ENCODE measurements around the gene HSF5. TPM values are rescaled to one million over a fixed set of nuclear protein-coding genes. Genes with fewer than 3 reads are reported as not detected.
A peak's percentile ranks its signal among the peaks of the same experiment; 100 is the strongest.

HSF5 gene
- total RNA-seq, 2 donors from 2014 or later, result 2.9 to 3.3 TPM

- no peak for ATAC-seq (replicated peaks in 1 of 2)
- H3K9me3 Mint-ChIP-seq, result no peaks in the 10 kb centered on the region
- no peaks in the 10 kb centered on the region for H3K36me3 Mint-ChIP-seq (ENCODE audit: insufficient read depth in 2 of 2)
- peak overlapping the region; percentile 14 for H3K27ac Mint-ChIP-seq
- no peaks in the 10 kb centered on the region for H3K27me3 Mint-ChIP-seq (ENCODE audit: low read depth)
- H3K4me1 Mint-ChIP-seq (ENCODE audit: low read depth), result peaks cover 67% of the 10 kb centered on the region
- no peak for DNase-seq
- no peak overlapping the region for H3K4me3 Mint-ChIP-seq
Measured at GRCh38 chr17:58380207-58381123, 107.7 kb downstream of the HSF5 start.

- no peaks in the 10 kb centered on the region for H3K36me3 Mint-ChIP-seq (ENCODE audit: insufficient read depth in 2 of 2)
- DNase-seq (no peak), ATAC-seq (replicated peaks in 1 of 2) (no peak)
- no peak overlapping the region for H3K27ac Mint-ChIP-seq
- peaks cover 61% of the 10 kb centered on the region for H3K4me1 Mint-ChIP-seq (ENCODE audit: low read depth)
- no peaks in the 10 kb centered on the region for H3K27me3 Mint-ChIP-seq (ENCODE audit: low read depth)
- no peaks in the 10 kb centered on the region for H3K9me3 Mint-ChIP-seq
- peak overlapping the region in 1 of 2 donors; percentile 21 for H3K4me3 Mint-ChIP-seq
Measured at GRCh38 chr17:58379511-58379824, 108.7 kb downstream of the HSF5 start.

- H3K4me3 Mint-ChIP-seq, result peak overlapping the region in 1 of 2 donors; percentile 21
- H3K27me3 Mint-ChIP-seq (ENCODE audit: low read depth), result no peaks in the 10 kb centered on the region
- H3K36me3 Mint-ChIP-seq (ENCODE audit: insufficient read depth in 2 of 2), result no peaks in the 10 kb centered on the region
- DNase-seq (no peak), ATAC-seq (replicated peaks in 1 of 2) (no peak)
- H3K4me1 Mint-ChIP-seq (ENCODE audit: low read depth), result peaks cover 57% of the 10 kb centered on the region
- H3K9me3 Mint-ChIP-seq, result no peaks in the 10 kb centered on the region
- no peak overlapping the region for H3K27ac Mint-ChIP-seq
Measured at GRCh38 chr17:58378733-58379510, 109.3 kb downstream of the HSF5 start.

GRCh38 chr17:58377661-58378060, 110.5 kb downstream of the HSF5 start:
- no peak for DNase-seq
- Mint-ChIP-seq H3K4me3 (no peak overlapping the region), H3K36me3 (ENCODE audit: insufficient read depth in 2 of 2) (no peaks in the 10 kb centered on the region), H3K4me1 (ENCODE audit: low read depth) (peaks cover 46% of the 10 kb centered on the region), H3K27ac (no peak overlapping the region), H3K27me3 (ENCODE audit: low read depth) (no peaks in the 10 kb centered on the region), H3K9me3 (no peaks in the 10 kb centered on the region)
- no peak for ATAC-seq (replicated peaks in 1 of 2)

GRCh38 chr17:58377093-58377601, 111.1 kb downstream of the HSF5 start:
- Mint-ChIP-seq H3K4me3 (no peak overlapping the region), H3K27ac (no peak overlapping the region), H3K27me3 (ENCODE audit: low read depth) (no peaks in the 10 kb centered on the region), H3K9me3 (no peaks in the 10 kb centered on the region), H3K4me1 (ENCODE audit: low read depth) (peaks cover 41% of the 10 kb centered on the region), H3K36me3 (ENCODE audit: insufficient read depth in 2 of 2) (no peaks in the 10 kb centered on the region)
- no peak for ATAC-seq (replicated peaks in 1 of 2)
- no peak for DNase-seq

GRCh38 chr17:58376472-58377000, 111.7 kb downstream of the HSF5 start:
- H3K27me3 Mint-ChIP-seq (ENCODE audit: low read depth), result no peaks in the 10 kb centered on the region
- peaks cover 35% of the 10 kb centered on the region for H3K4me1 Mint-ChIP-seq (ENCODE audit: low read depth)
- no peak overlapping the region for H3K4me3 Mint-ChIP-seq
- no peaks in the 10 kb centered on the region for H3K9me3 Mint-ChIP-seq
- no peak overlapping the region for H3K27ac Mint-ChIP-seq
- ATAC-seq (replicated peaks in 1 of 2) (no peak), DNase-seq (no peak)
- H3K36me3 Mint-ChIP-seq (ENCODE audit: insufficient read depth in 2 of 2), result no peaks in the 10 kb centered on the region

GRCh38 chr17:58375811-58376210, 112.4 kb downstream of the HSF5 start:
- Mint-ChIP-seq H3K4me1 (ENCODE audit: low read depth) (peaks cover 30% of the 10 kb centered on the region), H3K27me3 (ENCODE audit: low read depth) (no peaks in the 10 kb centered on the region), H3K27ac (no peak overlapping the region), H3K36me3 (ENCODE audit: insufficient read depth in 2 of 2) (no peaks in the 10 kb centered on the region), H3K4me3 (no peak overlapping the region), H3K9me3 (no peaks in the 10 kb centered on the region)
- DNase-seq (no peak), ATAC-seq (replicated peaks in 1 of 2) (no peak)

GRCh38 chr17:58375256-58375655, 113.0 kb downstream of the HSF5 start:
- peaks cover 28% of the 10 kb centered on the region for H3K4me1 Mint-ChIP-seq (ENCODE audit: low read depth)
- no peak overlapping the region for H3K27ac Mint-ChIP-seq
- H3K9me3 Mint-ChIP-seq, result no peaks in the 10 kb centered on the region
- no peak for ATAC-seq (replicated peaks in 1 of 2)
- no peaks in the 10 kb centered on the region for H3K27me3 Mint-ChIP-seq (ENCODE audit: low read depth)
- no peak for DNase-seq
- no peaks in the 10 kb centered on the region for H3K36me3 Mint-ChIP-seq (ENCODE audit: insufficient read depth in 2 of 2)
- H3K4me3 Mint-ChIP-seq, result no peak overlapping the region

GRCh38 chr17:58373923-58374322, 114.3 kb downstream of the HSF5 start:
- DNase-seq (no peak), ATAC-seq (replicated peaks in 1 of 2) (no peak)
- Mint-ChIP-seq H3K9me3 (no peaks in the 10 kb centered on the region), H3K4me3 (no peak overlapping the region), H3K27me3 (ENCODE audit: low read depth) (no peaks in the 10 kb centered on the region), H3K4me1 (ENCODE audit: low read depth) (peaks cover 22% of the 10 kb centered on the region), H3K36me3 (ENCODE audit: insufficient read depth in 2 of 2) (no peaks in the 10 kb centered on the region), H3K27ac (no peak overlapping the region)

- no peak overlapping the region for H3K4me3 Mint-ChIP-seq
- no peak overlapping the region for H3K27ac Mint-ChIP-seq
- no peak for ATAC-seq (replicated peaks in 1 of 2)
- no peak for DNase-seq
- H3K27me3 Mint-ChIP-seq (ENCODE audit: low read depth), result no peaks in the 10 kb centered on the region
- no peaks in the 10 kb centered on the region for H3K36me3 Mint-ChIP-seq (ENCODE audit: insufficient read depth in 2 of 2)
- peaks cover 14% of the 10 kb centered on the region for H3K4me1 Mint-ChIP-seq (ENCODE audit: low read depth)
- H3K9me3 Mint-ChIP-seq, result no peaks in the 10 kb centered on the region
Measured at GRCh38 chr17:58373003-58373402, 115.2 kb downstream of the HSF5 start.

- H3K36me3 Mint-ChIP-seq (ENCODE audit: insufficient read depth in 2 of 2), result no peaks in the 10 kb centered on the region
- DNase-seq (no peak), ATAC-seq (replicated peaks in 1 of 2) (no peak)
- H3K4me3 Mint-ChIP-seq, result no peak overlapping the region
- peak overlapping the region; percentile 7 for H3K27ac Mint-ChIP-seq
- H3K9me3 Mint-ChIP-seq, result no peaks in the 10 kb centered on the region
- peaks cover 5% of the 10 kb centered on the region for H3K4me1 Mint-ChIP-seq (ENCODE audit: low read depth)
- H3K27me3 Mint-ChIP-seq (ENCODE audit: low read depth), result no peaks in the 10 kb centered on the region
Measured at GRCh38 chr17:58371300-58371950, 116.8 kb downstream of the HSF5 start.

- Mint-ChIP-seq H3K27me3 (ENCODE audit: low read depth) (no peaks in the 10 kb centered on the region), H3K27ac (no peak overlapping the region), H3K4me3 (no peak overlapping the region), H3K4me1 (ENCODE audit: low read depth) (peaks cover 12% of the 10 kb centered on the region), H3K9me3 (no peaks in the 10 kb centered on the region), H3K36me3 (ENCODE audit: insufficient read depth in 2 of 2) (no peaks in the 10 kb centered on the region)
- ATAC-seq (replicated peaks in 1 of 2) (no peak), DNase-seq (no peak)
Measured at GRCh38 chr17:58370716-58371115, 117.5 kb downstream of the HSF5 start.

GRCh38 chr17:58370309-58370708, 117.9 kb downstream of the HSF5 start:
- Mint-ChIP-seq H3K4me3 (no peak overlapping the region), H3K27me3 (ENCODE audit: low read depth) (no peaks in the 10 kb centered on the region), H3K9me3 (no peaks in the 10 kb centered on the region), H3K4me1 (ENCODE audit: low read depth) (peaks cover 12% of the 10 kb centered on the region), H3K36me3 (ENCODE audit: insufficient read depth in 2 of 2) (no peaks in the 10 kb centered on the region), H3K27ac (no peak overlapping the region)
- no peak for ATAC-seq (replicated peaks in 1 of 2)
- no peak for DNase-seq
